GM21515 (cell line): ENCODE results near the gene PIKFYVE.

Experiments
- ATAC-seq: cut with Tn5 transposase; IDR thresholded peaks from one replicate; pipeline ENCODE4 v1.9.1; 2021; ENCODE audit not compliant: unreplicated experiment

PIKFYVE gene

GRCh38 chr2:208407667-208408066, 141.6 kb downstream of the PIKFYVE start:
- ATAC-seq: no peak
